ENCODE results near the gene DCLRE1C. TPM values are rescaled to one million over a fixed set of nuclear protein-coding genes. Genes with fewer than 3 reads are reported as not detected.

The DCLRE1C gene
- total and polyA plus RNA-seq, 9 of the 15 experiments (the other 6 are each of a cell fraction or from before 2014, with no cell fraction given) = 8.8 to 22.2 (median 13.9) TPM

- TF ChIP-seq CHD7 (IDR thresholded peaks at IDR 0.05; ENCODE audit: low read depth, low read length) (no peak), CTCFL (IDR thresholded peaks at IDR 0.05; ENCODE audit: borderline replicate concordance, insufficient read depth, low read depth, low read length, poor library complexity, severe bottlenecking) (no peak), PURB (CRISPR knock-in tag; IDR thresholded peaks at IDR 0.05; ENCODE audit: low read depth) (no peak), ZNF232 (CRISPR knock-in tag; IDR thresholded peaks at IDR 0.05) (peak; percentile 83; the same call in 1 of the 2 replicates), ZNF445 (CRISPR knock-in tag; IDR thresholded peaks at IDR 0.05; ENCODE audit: low read depth) (no peak), NR0B1 (IDR thresholded peaks at IDR 0.05; ENCODE audit: partially characterized antibody) (no peak), ZNF778 (CRISPR knock-in tag; IDR thresholded peaks at IDR 0.05) (no peak), KAT2B (IDR thresholded peaks at IDR 0.05; ENCODE audit: low read depth, low read length) (no peak), TEAD2 (tag; IDR thresholded peaks at IDR 0.05) (no peak), ID3 (CRISPR knock-in tag; IDR thresholded peaks at IDR 0.05) (no peak), ID3 (tag; IDR thresholded peaks at IDR 0.05) (peak; percentile 50; the same call in 1 of the 2 replicates)
These were observed at the start of gene DCLRE1C (continued) for GRCh38 chr10:14954001-14954770.
